Measurements from ENCODE around the gene PBOV1.

The PBOV1 gene

GRCh38 chr6:138218449-138218848 is at the start of gene PBOV1:
PBOV1 (minus strand) TSS chr6:138218491; CDS start chr6:138218395, 96 bp downstream.
- no peak for DNase-seq (ENCODE audit: low read depth)
- H3K4me3 ChIP-seq (ENCODE audit: low read depth, low read length) = no peak within 1 kb of the TSS
- no peak for TF ChIP-seq CTCF (IDR thresholded peaks at IDR 0.05; ENCODE audit: control insufficient read depth, extremely low read depth, insufficient read depth)

GRCh38 chr6:138266095-138266494 is 47.8 kb upstream of the PBOV1 start:
- DNase-seq (ENCODE audit: low read depth) = no peak
- no peak overlapping the region for H3K4me3 ChIP-seq (ENCODE audit: low read depth, low read length)
- no peak for TF ChIP-seq CTCF (IDR thresholded peaks at IDR 0.05; ENCODE audit: control insufficient read depth, extremely low read depth, insufficient read depth)

- DNase-seq (ENCODE audit: low read depth) = no peak
- no peak for TF ChIP-seq CTCF (IDR thresholded peaks at IDR 0.05; ENCODE audit: control insufficient read depth, extremely low read depth, insufficient read depth)
- no peak overlapping the region for H3K4me3 ChIP-seq (ENCODE audit: low read depth, low read length)
Observed at GRCh38 chr6:138264372-138264880, 46.1 kb upstream of the PBOV1 start.

GRCh38 chr6:138263963-138264362 is 45.7 kb upstream of the PBOV1 start:
- no peak overlapping the region for H3K4me3 ChIP-seq (ENCODE audit: low read depth, low read length)
- TF ChIP-seq CTCF (IDR thresholded peaks at IDR 0.05; ENCODE audit: control insufficient read depth, extremely low read depth, insufficient read depth) = no peak
- no peak for DNase-seq (ENCODE audit: low read depth)

GRCh38 chr6:138261116-138261780 is 43.0 kb upstream of the PBOV1 start:
- no peak for DNase-seq (ENCODE audit: low read depth)
- H3K4me3 ChIP-seq (ENCODE audit: low read depth, low read length) = no peak overlapping the region
- no peak for TF ChIP-seq CTCF (IDR thresholded peaks at IDR 0.05; ENCODE audit: control insufficient read depth, extremely low read depth, insufficient read depth)

- no peak overlapping the region for H3K4me3 ChIP-seq (ENCODE audit: low read depth, low read length)
- DNase-seq (ENCODE audit: low read depth) = peak; percentile 98
- no peak for TF ChIP-seq CTCF (IDR thresholded peaks at IDR 0.05; ENCODE audit: control insufficient read depth, extremely low read depth, insufficient read depth)
Observed at GRCh38 chr6:138258991-138259390, 40.7 kb upstream of the PBOV1 start.

- no peak for TF ChIP-seq CTCF (IDR thresholded peaks at IDR 0.05; ENCODE audit: control insufficient read depth, extremely low read depth, insufficient read depth)
- no peak for DNase-seq (ENCODE audit: low read depth)
- H3K4me3 ChIP-seq (ENCODE audit: low read depth, low read length) = no peak overlapping the region
Observed at GRCh38 chr6:138258197-138258596, 39.9 kb upstream of the PBOV1 start.

All from LNCaP clone FGC (cell line).